Stimulated activated CD4-positive, alpha-beta T cell treated with anti-CD3 and anti-CD28 coated beads, TNF-alpha, amount 100 ng/mL, for 1 hour (primary cell): Measurements from ENCODE around the gene NADK.
"Not testable (repeated sequence)": the region's sequence is repeated elsewhere in the genome, so short reads cannot be mapped to it uniquely, and the experiment has no call there.

Experiments
- DNase-seq, 3 donors: peaks; one replicate each; pipeline ENCODE4 v3.0.0-alpha.2; 2020; ENCODE audit warnings: low read depth in 3 of 3, low spot score in 1 of 3

The NADK gene

DNA sequence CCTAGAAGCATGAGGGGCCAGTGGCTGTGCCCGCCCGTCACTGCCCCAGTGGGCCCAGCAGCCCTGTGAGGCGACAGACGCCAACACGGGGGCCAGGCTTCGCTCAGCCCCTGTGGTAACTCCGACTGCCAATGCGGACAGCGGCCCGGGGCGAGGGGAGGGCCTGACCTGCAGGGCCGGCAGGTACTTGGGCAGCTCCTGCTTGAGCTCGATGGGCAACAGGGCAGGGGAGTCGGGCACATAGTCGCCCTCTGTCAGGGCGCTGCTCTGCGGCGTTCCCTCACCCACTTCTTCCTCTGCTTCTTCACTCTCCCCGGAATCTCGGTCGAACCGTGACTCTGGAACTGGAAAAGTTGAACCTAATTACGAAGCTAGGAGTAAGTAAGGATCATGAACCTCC is 71.0 kb downstream of the NADK start:
- not testable (repeated sequence) for DNase-seq

DNA sequence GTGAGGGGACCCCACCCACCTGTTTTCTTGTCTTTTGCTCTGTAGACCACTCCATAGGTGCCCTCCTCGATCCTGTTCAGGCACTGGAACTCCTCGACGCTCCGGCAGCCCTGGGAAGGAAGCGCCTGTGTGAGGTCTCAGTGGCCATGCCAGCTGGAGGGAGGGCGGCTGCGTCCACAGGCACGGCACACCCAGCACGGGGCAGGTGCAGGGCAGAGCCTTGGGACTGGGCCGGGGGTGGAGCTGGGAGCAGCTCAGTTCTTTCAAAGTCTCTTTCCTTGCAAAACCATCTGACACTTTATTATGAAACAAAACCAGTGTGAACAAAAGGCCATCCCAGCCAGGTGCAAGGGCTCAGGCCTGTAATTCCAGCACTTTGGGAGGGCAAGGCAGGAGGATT is 72.6 kb downstream of the NADK start:
- DNase-seq: not testable (repeated sequence)

DNA sequence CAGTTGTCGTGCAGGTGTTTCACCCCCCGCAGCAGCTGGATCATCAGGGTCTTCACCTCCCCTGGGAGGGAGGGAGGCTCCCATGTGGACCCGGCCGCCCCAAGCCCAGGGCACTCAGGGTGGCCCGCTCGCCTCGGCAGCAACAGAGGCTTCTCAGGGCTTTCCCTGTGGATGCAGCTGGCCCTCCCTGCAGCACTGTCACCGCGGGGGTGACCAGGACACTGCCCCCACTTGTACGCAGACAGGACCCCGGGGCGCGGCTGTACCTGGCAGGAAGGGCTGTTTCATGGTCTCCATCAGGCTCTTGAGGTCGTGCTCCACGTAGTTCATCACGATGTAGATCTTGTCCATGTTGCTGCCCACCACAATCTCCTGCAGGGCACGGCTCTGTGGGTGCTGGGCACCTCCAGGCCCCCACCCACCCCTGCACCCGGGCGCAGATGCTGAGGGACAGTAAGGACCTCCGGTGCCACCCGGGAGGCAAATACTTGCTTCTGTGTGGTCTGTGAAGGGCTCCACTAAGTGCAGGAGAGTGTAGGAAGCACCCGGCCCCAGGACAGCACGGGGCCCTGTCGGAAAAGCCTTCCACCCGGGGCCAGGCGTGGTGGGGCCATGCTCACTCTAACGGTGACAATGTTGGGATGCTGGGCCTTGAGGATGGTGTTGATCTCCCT is 73.8 kb downstream of the NADK start:
- not testable (repeated sequence) for DNase-seq

DNA sequence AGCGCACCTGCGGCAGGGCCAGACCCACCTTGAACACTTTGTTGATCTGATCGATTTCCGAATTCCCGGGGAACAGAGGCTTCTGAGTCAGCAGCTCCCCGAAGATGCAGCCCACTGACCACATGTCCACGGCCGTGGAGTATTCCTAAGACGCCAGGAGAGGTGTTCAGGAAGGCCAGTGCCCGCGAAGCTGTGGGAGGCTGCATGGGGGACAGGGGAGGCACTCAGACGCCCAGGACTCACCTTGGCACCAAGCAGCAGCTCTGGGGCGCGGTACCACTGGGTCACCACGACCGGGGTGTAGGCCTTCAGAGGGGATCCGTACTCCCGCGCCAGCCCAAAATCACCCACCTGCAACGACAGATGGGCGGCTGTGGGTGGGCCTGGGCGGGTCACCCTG is 74.5 kb downstream of the NADK start:
- DNase-seq: no peak

DNA sequence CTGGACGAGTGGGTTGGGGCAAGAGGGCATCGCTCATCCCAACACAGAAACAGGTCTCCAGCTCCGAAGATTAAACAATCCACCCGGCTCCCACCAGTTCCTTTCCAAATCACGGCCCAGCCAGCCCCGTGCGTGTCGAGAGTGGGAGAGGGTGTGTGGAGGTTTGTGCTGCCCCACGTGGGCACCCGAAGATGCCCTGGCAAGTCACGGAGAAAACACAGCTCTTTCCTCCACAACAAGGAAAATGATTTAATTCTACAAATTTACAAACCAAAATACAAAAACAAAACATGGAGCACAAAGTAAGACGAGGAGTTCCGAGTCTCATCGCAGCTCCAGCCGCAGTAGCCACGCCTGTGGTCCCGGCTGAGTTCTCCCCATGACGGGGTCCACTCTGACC is 75.8 kb downstream of the NADK start:
- not testable (repeated sequence) for DNase-seq
